SH-SY5Y (cell line): ENCODE results near the gene ZNF146.

Experiments
- GATA2 ChIP-seq: IDR thresholded peaks from 2 replicates; pipeline ENCODE4 v1.6.1; 2011; ENCODE audit warnings: mild to moderate bottlenecking, low read depth, low read length
- GATA3 ChIP-seq: IDR thresholded peaks from 2 replicates; pipeline ENCODE4 v1.6.1; 2011; ENCODE audit warnings: low read depth, mild to moderate bottlenecking, low read length, moderate library complexity

GRCh38 chr19:36215276-36216123, 594 bp downstream of the ZNF146 start:
- TF ChIP-seq GATA3: no peak
- no peak for TF ChIP-seq GATA2
